Prostate gland (tissue), 2 donors: Measurements from ENCODE around the gene UNC5B.

Source experiments
- CTCF ChIP-seq, 4 experiments: fragments of 200-600 bp in 2 of 4; fragments of 450-650 bp in 2 of 4; sonication (generic) in 2 of 4; IDR thresholded peaks; 1 replicate in 3 of 4; 2 replicates in 1 of 4; pipeline ENCODE4 v1.5.1; 2016 to 2019; ENCODE audit warnings: antibody characterized with exemption in 4 of 4, mild to moderate bottlenecking in 2 of 4, moderate library complexity in 2 of 4
- POLR2A ChIP-seq: fragments of 450-650 bp; IDR thresholded peaks from one replicate; pipeline ENCODE4 v1.6.1; 2016; ENCODE audit warnings: antibody characterized with exemption, mild to moderate bottlenecking

DNA sequence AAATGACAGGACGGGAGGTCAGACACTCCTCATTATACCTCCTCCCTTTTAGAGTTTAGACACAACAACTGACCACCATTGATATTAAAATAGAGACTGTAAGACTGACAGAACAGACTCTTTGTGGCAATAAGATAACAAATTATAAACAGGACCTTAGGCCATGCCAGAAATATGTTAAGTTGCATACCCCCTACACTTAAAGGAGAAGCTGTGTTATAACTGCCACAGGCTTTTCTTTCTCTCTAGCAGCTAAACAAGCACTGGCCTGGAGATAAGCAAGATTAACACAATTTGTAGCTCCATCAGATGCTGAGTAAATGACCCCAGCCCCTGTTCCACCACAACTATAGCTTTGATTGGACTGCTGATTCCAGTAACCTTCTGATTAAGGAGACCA lies 10.5 kb upstream of the UNC5B start:
- TF ChIP-seq CTCF (IDR thresholded peaks at IDR 0.05) (no peak), POLR2A (no peak)
